HFFc6 (cell line): ENCODE data around the gene ATP8A2. TPM values are rescaled to one million over a fixed set of nuclear protein-coding genes. Genes with fewer than 3 reads are reported as not detected.
"Not testable (repeated sequence)": the region's sequence is repeated elsewhere in the genome, so short reads cannot be mapped to it uniquely, and the experiment has no call there.

Experiments
- DNase-seq: peaks from one replicate; pipeline ENCODE4 v3.0.0-alpha.2; 2018
- H3K27ac Mint-ChIP-seq: 2 replicates; pipeline ENCODE4 v1.8.0; 2020; ENCODE audit warnings: mild to moderate bottlenecking, mixed read lengths
- H3K27me3 Mint-ChIP-seq: 2 replicates; pipeline ENCODE4 v1.8.0; 2021; ENCODE audit warnings: mild to moderate bottlenecking, moderate library complexity, mixed read lengths; ENCODE audit not compliant: insufficient read depth
- H3K36me3 Mint-ChIP-seq: 2 replicates; pipeline ENCODE4 v1.8.0; 2021; ENCODE audit warnings: low read depth, mixed read lengths
- H3K4me1 Mint-ChIP-seq: 2 replicates; pipeline ENCODE4 v1.8.0; 2020; ENCODE audit warnings: low read depth, mixed read lengths
- H3K4me3 Mint-ChIP-seq: 2 replicates; pipeline ENCODE4 v1.8.0; 2020; ENCODE audit warnings: mild to moderate bottlenecking, moderate library complexity, mixed read lengths
- H3K9me3 Mint-ChIP-seq: 2 replicates; pipeline ENCODE4 v1.8.0; 2020; ENCODE audit warnings: mild to moderate bottlenecking, mixed read lengths
- total RNA-seq, 6 experiments: library from RNA; stranded (reverse); fragmentation: NEBNext Ultra II Directional; extraction: Animal tissue kit (Norgen Biotek cat#: 25700); gene quantifications; 2 replicates in 1 of 6; 3 replicates in 5 of 6; pipeline ENCODE4 v1.2.3, GENCODE V29; 2021
- TF ChIP-seq, protein P1 (sequence below): fragments of 200-600 bp; sonication (generic); IDR thresholded peaks from 2 replicates; pipeline ENCODE4 v1.5.0; 2021; ENCODE audit warnings: antibody characterized with exemption, mild to moderate bottlenecking

The ATP8A2 gene
- total RNA-seq, 6 experiments from 2014 or later = 0.02 TPM; not detected in 5

DNA sequence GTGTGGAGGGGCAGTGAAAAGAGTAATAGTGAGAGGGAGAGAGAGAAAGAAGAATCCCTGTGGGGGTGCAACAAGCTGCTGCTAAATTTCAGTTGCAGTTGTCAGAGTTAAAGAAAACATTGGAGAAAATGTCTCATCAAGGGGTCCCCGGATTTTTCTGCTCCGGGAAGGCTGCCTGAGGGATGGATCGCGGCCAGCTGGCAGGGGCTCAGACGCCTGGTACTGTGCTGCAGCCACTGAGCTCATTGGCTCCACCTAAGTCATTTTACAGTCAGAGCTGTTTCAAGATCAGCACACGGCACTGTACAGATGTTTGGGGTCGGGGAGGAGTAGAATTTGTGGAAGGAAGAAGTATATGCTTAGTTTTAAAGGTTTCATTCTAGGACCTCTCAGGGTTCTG lies 573.8 kb downstream of the ATP8A2 start:
- Mint-ChIP-seq H3K4me3 (no peak overlapping the region), H3K36me3 (peaks cover 1% of the 10 kb centered on the region; the same call in 1 of the 2 replicates), H3K27me3 (peaks cover 3% of the 10 kb centered on the region; the same call in 1 of the 2 replicates), H3K9me3 (peaks cover 44% of the 10 kb centered on the region), H3K27ac (no peak overlapping the region), H3K4me1 (no peaks in the 10 kb centered on the region)
- TF ChIP-seq, protein P1, sequence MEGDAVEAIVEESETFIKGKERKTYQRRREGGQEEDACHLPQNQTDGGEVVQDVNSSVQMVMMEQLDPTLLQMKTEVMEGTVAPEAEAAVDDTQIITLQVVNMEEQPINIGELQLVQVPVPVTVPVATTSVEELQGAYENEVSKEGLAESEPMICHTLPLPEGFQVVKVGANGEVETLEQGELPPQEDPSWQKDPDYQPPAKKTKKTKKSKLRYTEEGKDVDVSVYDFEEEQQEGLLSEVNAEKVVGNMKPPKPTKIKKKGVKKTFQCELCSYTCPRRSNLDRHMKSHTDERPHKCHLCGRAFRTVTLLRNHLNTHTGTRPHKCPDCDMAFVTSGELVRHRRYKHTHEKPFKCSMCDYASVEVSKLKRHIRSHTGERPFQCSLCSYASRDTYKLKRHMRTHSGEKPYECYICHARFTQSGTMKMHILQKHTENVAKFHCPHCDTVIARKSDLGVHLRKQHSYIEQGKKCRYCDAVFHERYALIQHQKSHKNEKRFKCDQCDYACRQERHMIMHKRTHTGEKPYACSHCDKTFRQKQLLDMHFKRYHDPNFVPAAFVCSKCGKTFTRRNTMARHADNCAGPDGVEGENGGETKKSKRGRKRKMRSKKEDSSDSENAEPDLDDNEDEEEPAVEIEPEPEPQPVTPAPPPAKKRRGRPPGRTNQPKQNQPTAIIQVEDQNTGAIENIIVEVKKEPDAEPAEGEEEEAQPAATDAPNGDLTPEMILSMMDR = no peak
- no peak for DNase-seq

DNA sequence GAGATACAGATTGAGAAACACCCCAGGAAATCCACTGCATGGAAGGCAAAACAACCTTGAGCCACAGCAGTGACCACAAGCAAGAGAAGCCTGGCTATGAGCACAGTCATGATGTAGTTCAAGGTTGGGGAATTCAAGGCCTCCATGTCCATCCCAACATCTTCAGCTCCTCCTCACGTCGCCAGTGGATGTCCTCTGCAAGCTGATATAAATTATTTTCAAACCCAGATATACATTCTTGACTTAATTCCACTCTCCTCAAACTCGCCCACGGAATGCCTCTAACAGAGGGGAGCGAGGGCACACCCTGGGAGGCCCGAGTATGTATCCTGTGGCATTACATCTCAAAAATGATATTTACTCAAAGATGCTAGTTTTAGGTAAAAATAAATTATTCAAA lies 574.5 kb downstream of the ATP8A2 start:
- Mint-ChIP-seq H3K27me3 (peaks cover 1% of the 10 kb centered on the region; the same call in 1 of the 2 replicates), H3K9me3 (peaks cover 37% of the 10 kb centered on the region), H3K4me1 (no peaks in the 10 kb centered on the region), H3K27ac (no peak overlapping the region), H3K4me3 (no peak overlapping the region), H3K36me3 (no peaks in the 10 kb centered on the region)
- TF ChIP-seq, protein P1 = no peak
- no peak for DNase-seq

DNA sequence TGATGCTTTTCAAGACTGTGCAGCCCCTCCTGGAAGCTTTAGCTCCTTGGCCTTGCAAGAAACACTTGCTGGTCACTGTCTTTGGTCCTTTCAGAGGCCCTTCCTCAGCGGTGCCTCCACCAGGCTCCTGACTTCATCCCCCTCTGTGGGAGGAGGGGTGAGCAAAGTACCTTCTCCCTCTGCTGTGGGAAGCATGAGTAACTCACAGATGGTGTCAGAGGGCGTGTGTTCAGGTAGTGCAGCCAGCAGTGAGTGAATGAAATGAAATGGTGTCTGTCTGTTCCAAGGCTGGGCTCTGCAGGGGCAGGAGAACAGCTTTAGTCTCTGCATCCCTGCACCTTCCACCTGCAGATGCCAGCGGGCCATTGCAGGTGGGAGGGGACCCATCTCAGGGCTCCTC lies 577.1 kb downstream of the ATP8A2 start:
- Mint-ChIP-seq H3K4me1 (no peaks in the 10 kb centered on the region), H3K27me3 (no peaks in the 10 kb centered on the region; the same call in 1 of the 2 replicates), H3K4me3 (no peak overlapping the region), H3K9me3 (peaks cover 27% of the 10 kb centered on the region), H3K36me3 (no peaks in the 10 kb centered on the region), H3K27ac (no peak overlapping the region)
- DNase-seq = no peak
- TF ChIP-seq, protein P1 = no peak

DNA sequence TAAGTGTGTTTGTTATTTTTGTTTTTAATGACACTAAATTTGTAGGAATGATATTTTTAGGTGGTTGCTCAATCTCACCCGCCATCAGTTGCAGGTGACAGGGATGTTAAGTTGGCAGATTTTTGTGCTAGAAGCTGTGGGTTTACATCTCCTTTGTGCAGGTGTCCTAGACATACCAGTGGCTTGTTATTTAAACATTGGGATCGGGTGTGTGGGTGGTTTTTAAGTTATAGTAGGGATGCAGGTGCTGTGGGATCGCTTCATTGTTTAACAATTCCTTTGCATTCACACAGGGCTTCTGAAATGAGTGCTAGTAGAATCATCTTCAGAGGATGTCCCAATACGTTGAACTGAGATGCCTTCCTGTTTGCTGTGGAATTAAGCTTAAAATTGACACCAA lies 580.1 kb downstream of the ATP8A2 start:
- no peaks in the 10 kb centered on the region for H3K36me3 Mint-ChIP-seq
- no peak for DNase-seq
- no peak overlapping the region for H3K27ac Mint-ChIP-seq
- H3K4me3 Mint-ChIP-seq = no peak overlapping the region
- peaks cover 2% of the 10 kb centered on the region for H3K27me3 Mint-ChIP-seq
- H3K9me3 Mint-ChIP-seq = peaks cover 21% of the 10 kb centered on the region
- TF ChIP-seq, protein P1 = no peak
- H3K4me1 Mint-ChIP-seq = no peaks in the 10 kb centered on the region

DNA sequence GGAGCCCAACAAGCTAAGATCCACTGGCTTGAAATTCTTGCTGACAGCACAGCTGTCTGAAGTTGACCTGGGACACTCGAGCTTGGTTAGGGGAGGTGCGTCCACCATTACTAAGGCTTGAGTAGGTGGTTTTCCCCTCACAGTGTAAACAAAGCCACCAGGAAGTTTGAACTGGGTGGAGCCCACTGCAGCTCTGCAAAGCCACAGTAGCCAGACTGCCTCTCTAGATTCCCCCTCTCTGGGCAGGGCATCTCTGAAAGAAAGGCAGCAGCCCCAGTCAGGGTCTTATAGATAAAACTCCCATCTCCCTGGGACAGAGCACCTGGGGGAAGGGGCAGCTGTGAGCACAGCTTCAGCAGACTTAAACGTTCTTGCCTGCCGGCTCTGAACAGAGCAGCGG lies 582.3 kb downstream of the ATP8A2 start:
- not testable (repeated sequence) for H3K4me3 Mint-ChIP-seq, H3K36me3 Mint-ChIP-seq, H3K27ac Mint-ChIP-seq, H3K27me3 Mint-ChIP-seq, DNase-seq, H3K4me1 Mint-ChIP-seq
- H3K9me3 Mint-ChIP-seq = peaks cover 16% of the 10 kb centered on the region

DNA sequence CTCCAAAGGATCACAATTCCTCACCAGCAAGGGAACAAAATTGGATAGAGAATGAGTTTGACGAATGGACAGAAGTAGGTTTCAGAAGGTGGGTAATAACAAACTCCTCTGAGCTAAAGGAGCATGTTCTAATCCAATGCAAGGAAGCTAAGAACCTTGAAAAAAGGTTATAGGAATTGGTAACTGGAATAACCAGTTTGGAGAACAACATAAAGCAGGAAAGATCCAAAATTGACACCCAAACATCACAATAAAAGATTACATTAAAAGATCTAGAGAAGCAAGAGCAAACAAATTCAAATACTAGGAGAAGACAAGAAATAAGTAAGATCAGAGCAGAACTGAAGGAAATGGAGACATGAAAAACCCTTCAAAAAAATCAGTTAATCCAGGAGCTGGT lies 583.2 kb downstream of the ATP8A2 start:
- peaks cover 19% of the 10 kb centered on the region for H3K9me3 Mint-ChIP-seq
- not testable (repeated sequence) for H3K4me1 Mint-ChIP-seq, H3K4me3 Mint-ChIP-seq, H3K36me3 Mint-ChIP-seq, H3K27me3 Mint-ChIP-seq, H3K27ac Mint-ChIP-seq, DNase-seq

DNA sequence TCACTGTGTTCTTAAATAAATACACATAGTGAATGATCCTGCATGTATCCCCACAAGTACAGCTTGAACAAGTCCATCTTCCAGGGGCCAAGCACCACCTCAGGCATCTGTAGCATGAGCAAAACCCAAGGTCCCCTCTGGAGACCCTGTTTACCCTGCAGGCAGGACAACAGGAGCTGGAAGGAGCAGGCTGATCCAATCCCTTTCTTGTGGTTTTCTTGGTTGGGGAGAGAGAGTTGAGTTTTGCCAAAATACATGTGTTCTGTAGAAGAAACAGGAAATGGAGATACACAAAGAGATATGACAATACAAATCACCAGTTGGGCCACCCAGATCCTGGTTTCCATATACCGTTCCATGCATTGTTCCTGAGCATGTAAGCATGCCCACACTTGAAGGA lies 587.2 kb downstream of the ATP8A2 start:
- H3K27ac Mint-ChIP-seq = no peak overlapping the region
- peaks cover 22% of the 10 kb centered on the region for H3K9me3 Mint-ChIP-seq
- DNase-seq = no peak
- H3K36me3 Mint-ChIP-seq = no peaks in the 10 kb centered on the region
- peaks cover 7% of the 10 kb centered on the region for H3K27me3 Mint-ChIP-seq
- H3K4me1 Mint-ChIP-seq = no peaks in the 10 kb centered on the region
- TF ChIP-seq, protein P1 = no peak
- H3K4me3 Mint-ChIP-seq = no peak overlapping the region
